Testis (tissue), 2 donors: ENCODE measurements around the gene KL.

Experiments used
- CTCF ChIP-seq, 3 experiments: fragments of 450-650 bp in 2 of 3; fragments of 200-600 bp in 1 of 3; sonication (generic) in 1 of 3; IDR thresholded peaks; one replicate each; pipeline ENCODE4 v1.5.1; 2016 to 2019; ENCODE audit warnings: antibody characterized with exemption in 3 of 3, mild to moderate bottlenecking in 2 of 3, moderate library complexity in 1 of 3
- POLR2A ChIP-seq: fragments of 450-650 bp; IDR thresholded peaks from one replicate; pipeline ENCODE4 v1.6.1; 2017; ENCODE audit warnings: antibody characterized with exemption, mild to moderate bottlenecking, moderate library complexity

GRCh38 chr13:32968793-32969192 lies 47.4 kb upstream of the KL start:
- TF ChIP-seq CTCF (IDR thresholded peaks at IDR 0.05) (no peak), POLR2A (no peak)
